ENCODE measurements around the gene SLC2A8.

Gene SLC2A8

DNA sequence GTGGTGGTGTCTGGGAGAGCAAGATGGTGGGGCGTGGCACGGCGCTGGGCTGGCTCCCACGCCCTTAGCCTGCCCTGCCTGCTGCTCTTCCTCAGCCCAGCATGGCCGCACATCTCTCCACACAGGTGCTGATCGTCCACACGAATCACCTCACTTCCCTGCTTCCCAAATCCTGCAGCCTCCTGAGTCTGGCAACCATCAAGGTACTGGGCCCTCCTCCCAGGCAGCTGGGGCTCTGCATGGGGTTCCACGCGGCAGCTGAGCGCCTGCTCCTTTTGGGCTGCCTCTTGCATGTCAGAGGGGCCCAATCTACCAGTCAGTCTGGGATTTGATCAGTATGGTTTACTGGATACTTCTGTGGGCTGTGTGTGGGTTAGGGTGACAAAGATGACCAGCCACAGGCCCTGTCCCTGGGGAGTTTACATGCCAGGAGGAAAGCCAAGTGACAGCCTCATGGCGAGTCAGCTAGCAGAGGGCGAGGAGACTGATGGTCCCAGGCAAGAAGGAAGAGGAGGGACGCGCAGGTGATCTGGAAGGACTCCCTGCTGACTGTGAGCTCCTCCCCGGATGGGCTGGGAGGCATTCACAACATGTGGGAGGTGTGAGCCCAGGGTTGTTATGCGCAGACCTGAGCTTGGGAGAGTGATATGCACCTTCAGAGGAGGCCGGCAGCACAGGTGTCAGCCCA is 60.4 kb downstream of the SLC2A8 start:
- DNase-seq (ENCODE audit: low spot score) = no peak

Measured in AG20443 (cell line).